Right lobe of liver (tissue), 6 donors: ENCODE measurements around the gene ACTN4. TPM values are rescaled to one million over a fixed set of nuclear protein-coding genes. Genes with fewer than 3 reads are reported as not detected.

Source experiments
- ATAC-seq, 4 donors: fragments of 200-7000 bp; cut with Tn5 transposase; one replicate each; pipeline ENCODE4 v1.9.1; 2020; ENCODE audit warnings: mild to moderate bottlenecking in 4 of 4, moderate library complexity in 4 of 4
- DNase-seq, 3 donors: peaks; one replicate each; pipeline ENCODE4 v3.0.0-alpha.2; 2020
- H3K27ac ChIP-seq, 3 donors: fragments of 200-600 bp; one replicate each; pipeline ENCODE4 v1.8.0; 2022
- H3K27me3 ChIP-seq, 2 donors: fragments of 200-600 bp; one replicate each; pipeline ENCODE4 v1.8.0; 2022
- H3K36me3 ChIP-seq, 4 donors: fragments of 200-600 bp; sonication (generic) in 1 of 4; one replicate each; pipeline versions ENCODE4 v1.5.1 to v1.8.0; 2017 to 2022; ENCODE audit warnings: control low read depth in 1 of 4
- H3K4me1 ChIP-seq, 4 donors: fragments of 200-600 bp; sonication (generic) in 1 of 4; one replicate each; pipeline versions ENCODE4 v1.5.1 to v1.8.0; 2017 to 2022; ENCODE audit warnings: control low read depth in 1 of 4
- H3K4me3 ChIP-seq, 3 donors: fragments of 200-600 bp; one replicate each; pipeline ENCODE4 v1.8.0; 2022
- H3K9me3 ChIP-seq, 4 donors: fragments of 200-600 bp; sonication (generic) in 1 of 4; one replicate each; pipeline versions ENCODE4 v1.5.1 to v1.8.0; 2017 to 2022; ENCODE audit warnings: control low read depth in 1 of 4
- POLR2A ChIP-seq: fragments of 450-650 bp; IDR thresholded peaks from one replicate; pipeline ENCODE4 v1.6.1; 2017; ENCODE audit warnings: antibody characterized with exemption, mild to moderate bottlenecking
- WGBS: methylation state at CpG from one replicate; pipeline ENCODE4 v1.1.6; 2018; ENCODE audit warnings: low coverage, low lambda C conversion rate; ENCODE audit not compliant: insufficient coverage; ENCODE audit errors: missing lambda C conversion rate; 5-methylcytosine and 5-hydroxymethylcytosine counted together
- intact Hi-C, 2 donors: fragments of 100-400 bp; cut with DNase I; formaldehyde crosslinking; loops; one replicate each; pipeline versions ENCODE4 v1.11.2 to v1.14.1; 2022
- total RNA-seq, 6 experiments: library from RNA; depleted of rRNA in 2 of 6; stranded (reverse); fragments of >200 nt in 2 of 6; fragmentation: NEBNext Ultra II Directional in 3 of 6; extraction: Animal tissue kit (Norgen Biotek cat#: 25700) in 3 of 6; gene quantifications; one replicate each; pipeline versions ENCODE4 v1.1.0 to v1.2.4, GENCODE V29; 2016 to 2023
- TF ChIP-seq, protein P1 (sequence below), 4 donors: fragments of 200-600 bp in 3 of 4; fragments of 450-650 bp in 1 of 4; IDR thresholded peaks; one replicate each; pipeline versions ENCODE4 v1.5.1 to v1.8.0; 2016 to 2022; ENCODE audit warnings: antibody characterized with exemption in 4 of 4, mild to moderate bottlenecking in 2 of 4
- donor health status: DM: no; HTN: yes; CAD: no.
- donor health status: DM: no; HTN: no; CAD: no.
- donor health status: DM: no; HTN: no; CAD: no.
- donor health status: DM: no; HTN: yes; CAD: no.
- donor health status: DM: no; HTN: yes; CAD: no.

Gene ACTN4
- total RNA-seq, 6 experiments from 2014 or later: 142 to 306 (median 201) TPM

DNA sequence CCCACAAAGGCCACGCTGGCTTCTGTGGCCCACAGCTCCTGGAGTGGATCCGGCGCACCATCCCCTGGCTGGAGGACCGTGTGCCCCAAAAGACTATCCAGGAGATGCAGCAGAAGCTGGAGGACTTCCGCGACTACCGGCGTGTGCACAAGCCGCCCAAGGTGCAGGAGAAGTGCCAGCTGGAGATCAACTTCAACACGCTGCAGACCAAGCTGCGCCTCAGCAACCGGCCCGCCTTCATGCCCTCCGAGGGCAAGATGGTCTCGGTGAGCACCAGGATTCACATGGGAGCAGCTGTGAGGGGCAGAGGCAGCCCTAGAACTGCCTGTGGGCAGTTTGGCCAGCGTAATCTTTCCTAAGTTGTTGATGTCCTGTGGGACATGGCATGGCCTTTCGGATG is 69.6 kb downstream of the ACTN4 start:
- Histone ChIP-seq H3K9me3 (no peaks in the 10 kb centered on the region), H3K4me3 (no peak overlapping the region), H3K27me3 (no peaks in the 10 kb centered on the region), H3K36me3 (peaks cover 0 to 63% (median 36%) of the 10 kb centered on the region in 4 donors), H3K27ac (no peak overlapping the region), H3K4me1 (peaks cover 0 to 34% (median 16%) of the 10 kb centered on the region in 4 donors)
- no peak for ATAC-seq
- no peak for DNase-seq
- TF ChIP-seq, protein P1, sequence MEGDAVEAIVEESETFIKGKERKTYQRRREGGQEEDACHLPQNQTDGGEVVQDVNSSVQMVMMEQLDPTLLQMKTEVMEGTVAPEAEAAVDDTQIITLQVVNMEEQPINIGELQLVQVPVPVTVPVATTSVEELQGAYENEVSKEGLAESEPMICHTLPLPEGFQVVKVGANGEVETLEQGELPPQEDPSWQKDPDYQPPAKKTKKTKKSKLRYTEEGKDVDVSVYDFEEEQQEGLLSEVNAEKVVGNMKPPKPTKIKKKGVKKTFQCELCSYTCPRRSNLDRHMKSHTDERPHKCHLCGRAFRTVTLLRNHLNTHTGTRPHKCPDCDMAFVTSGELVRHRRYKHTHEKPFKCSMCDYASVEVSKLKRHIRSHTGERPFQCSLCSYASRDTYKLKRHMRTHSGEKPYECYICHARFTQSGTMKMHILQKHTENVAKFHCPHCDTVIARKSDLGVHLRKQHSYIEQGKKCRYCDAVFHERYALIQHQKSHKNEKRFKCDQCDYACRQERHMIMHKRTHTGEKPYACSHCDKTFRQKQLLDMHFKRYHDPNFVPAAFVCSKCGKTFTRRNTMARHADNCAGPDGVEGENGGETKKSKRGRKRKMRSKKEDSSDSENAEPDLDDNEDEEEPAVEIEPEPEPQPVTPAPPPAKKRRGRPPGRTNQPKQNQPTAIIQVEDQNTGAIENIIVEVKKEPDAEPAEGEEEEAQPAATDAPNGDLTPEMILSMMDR (IDR thresholded peaks at IDR 0.05): no peak
- no peak for TF ChIP-seq POLR2A
- intact Hi-C loops: loop anchor here in 1 of 2 donors (5.0 kb wide), 1 partner anchor 65 kb away; no protein-coding TSS in a partner anchor
- WGBS: 94% methylated on average over 2 of the region's 17 CpGs

DNA sequence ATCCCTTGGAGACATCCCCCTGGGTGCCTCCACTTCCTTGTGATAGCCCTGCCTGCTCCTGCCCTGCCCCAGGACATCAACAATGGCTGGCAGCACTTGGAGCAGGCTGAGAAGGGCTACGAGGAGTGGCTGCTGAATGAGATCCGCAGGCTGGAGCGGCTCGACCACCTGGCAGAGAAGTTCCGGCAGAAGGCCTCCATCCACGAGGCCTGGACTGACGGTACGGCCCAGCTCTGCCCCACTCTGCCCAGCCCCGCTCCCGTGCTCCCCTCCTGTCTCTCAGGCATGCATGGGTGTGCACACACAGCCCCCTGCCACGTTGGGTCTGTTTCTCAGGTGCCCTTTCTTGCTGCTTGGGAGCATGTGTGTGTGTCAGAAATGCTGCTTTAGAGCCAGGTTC is 70.4 kb downstream of the ACTN4 start:
- intact Hi-C loops: loop anchor here in 1 of 2 donors (5.0 kb wide), 1 partner anchor 66 kb away; no protein-coding TSS in a partner anchor

DNA sequence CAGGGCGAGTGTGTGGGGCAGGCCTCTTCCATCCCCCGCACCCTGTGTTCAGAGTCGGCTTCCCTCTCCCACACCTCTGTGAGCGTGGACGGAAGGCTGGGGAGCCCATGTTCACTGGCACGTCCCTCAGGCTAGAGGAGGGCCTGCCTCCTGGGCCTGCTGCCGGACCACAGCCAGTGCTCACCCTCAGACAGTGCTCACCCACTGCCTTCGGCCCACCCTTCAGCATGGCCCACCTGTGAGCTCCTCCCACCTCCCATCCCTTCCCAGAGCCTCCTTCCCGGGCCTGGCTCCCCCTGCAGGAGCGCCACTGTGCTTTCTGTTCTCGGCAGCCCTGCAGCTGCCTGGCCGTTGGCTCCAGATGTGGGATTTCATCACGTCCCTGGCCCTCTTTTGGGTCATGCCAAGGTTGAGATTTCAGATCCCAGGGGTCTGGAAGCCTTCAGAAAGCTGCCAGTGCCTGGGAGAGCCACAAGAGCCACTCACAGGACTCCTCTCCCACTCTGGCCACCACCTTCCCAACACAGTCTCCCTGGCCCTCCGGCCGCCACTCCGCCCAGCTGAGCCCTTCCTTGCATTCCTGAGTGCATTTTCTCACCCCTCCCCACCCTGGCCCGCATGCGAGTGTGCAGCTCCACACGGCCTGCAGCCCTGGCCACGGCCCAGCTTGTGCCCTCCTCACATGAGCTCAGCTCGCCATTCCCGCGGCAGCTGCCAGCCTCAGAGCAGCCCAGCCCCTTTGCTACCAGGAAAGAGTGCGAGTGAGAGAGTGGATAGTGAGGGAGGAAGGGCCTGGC is 71.5 kb downstream of the ACTN4 start:
- Histone ChIP-seq H3K4me1 (peaks cover 0 to 15% (median 6%) of the 10 kb centered on the region in 4 donors), H3K4me3 (no peak overlapping the region), H3K27ac (peak overlapping the region in 1 of 3 donors; percentile 29), H3K27me3 (no peaks in the 10 kb centered on the region), H3K9me3 (no peaks in the 10 kb centered on the region), H3K36me3 (peaks cover 0 to 80% (median 51%) of the 10 kb centered on the region in 4 donors)
- TF ChIP-seq, protein P1 (IDR thresholded peaks at IDR 0.05): peak; percentile 16 to 35 (median 19)
- no peak for TF ChIP-seq POLR2A
- WGBS: 33% methylated on average over 13 of the region's 24 CpGs
- ATAC-seq (peak; percentile 1 to 14 (median 6)), DNase-seq (no peak)
- intact Hi-C loops: loop anchor here in 1 of 2 donors (5.0 kb wide), 1 partner anchor 67 kb away; no protein-coding TSS in a partner anchor

More for the DNA sequence above, 70.4 kb downstream of the ACTN4 start:
- Histone ChIP-seq H3K4me1 (peaks cover 0 to 26% (median 12%) of the 10 kb centered on the region in 4 donors), H3K9me3 (no peaks in the 10 kb centered on the region), H3K27ac (no peak overlapping the region), H3K4me3 (no peak overlapping the region), H3K27me3 (no peaks in the 10 kb centered on the region), H3K36me3 (peaks cover 0 to 71% (median 42%) of the 10 kb centered on the region in 4 donors)
- ATAC-seq (no peak), DNase-seq (no peak)
- WGBS: 33% methylated on average over 1 of the region's 11 CpGs
- no peak for TF ChIP-seq POLR2A
- TF ChIP-seq, protein P1 (IDR thresholded peaks at IDR 0.05): no peak

DNA sequence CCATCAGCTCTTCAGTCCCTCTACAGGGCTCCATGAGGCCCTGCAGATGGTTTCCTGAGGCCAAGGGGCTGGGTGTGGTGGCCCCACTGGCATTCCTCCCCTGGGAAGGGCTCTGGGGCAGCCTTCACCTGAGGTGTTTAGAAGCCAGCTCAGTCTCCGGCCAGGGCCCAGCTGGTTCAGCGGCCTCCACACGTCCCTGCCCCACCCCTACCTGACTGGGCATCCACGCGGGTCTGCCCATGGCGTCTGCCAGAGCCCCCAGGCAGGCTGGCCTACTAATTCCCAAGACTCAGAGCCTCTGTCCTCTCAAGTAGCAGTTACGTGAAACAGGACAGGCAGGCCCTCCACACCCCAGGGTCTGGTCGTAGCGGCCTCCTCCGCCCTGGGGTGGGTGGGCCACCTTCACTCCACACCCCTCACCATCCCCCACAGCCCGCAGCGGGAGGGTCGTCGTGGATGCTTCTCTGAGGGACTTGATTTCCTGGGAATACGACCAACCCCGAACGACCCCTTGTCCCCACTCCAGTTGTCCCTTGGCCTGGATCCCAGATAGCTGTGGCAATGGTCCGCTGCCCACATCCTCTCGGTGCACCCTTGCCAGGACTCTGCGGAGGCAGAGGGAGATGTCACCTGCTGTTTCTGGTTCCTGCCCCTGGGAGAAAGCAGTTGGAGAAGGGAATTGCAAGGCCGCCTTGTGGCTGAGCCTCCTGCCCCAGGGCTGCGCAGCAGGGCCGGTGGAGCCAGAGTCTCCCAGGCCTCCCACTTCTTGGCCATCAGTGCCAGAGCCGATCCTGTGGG is 72.5 kb downstream of the ACTN4 start:
- Histone ChIP-seq H3K4me3 (no peak overlapping the region), H3K27me3 (no peaks in the 10 kb centered on the region), H3K27ac (peak overlapping the region in 1 of 3 donors; percentile 29), H3K4me1 (peaks cover 0 to 5% (median 2%) of the 10 kb centered on the region in 4 donors), H3K9me3 (no peaks in the 10 kb centered on the region), H3K36me3 (peaks cover 0 to 84% (median 53%) of the 10 kb centered on the region in 4 donors)
- intact Hi-C loops: loop anchor here (5.0 to 10.0 kb wide), 2 partner anchors 68 to 95 kb away; partner anchors contain the start of gene LGALS4 (in 1 of the 2)
- TF ChIP-seq POLR2A: no peak
- TF ChIP-seq, protein P1 (IDR thresholded peaks at IDR 0.05): no peak
- ATAC-seq (peak in 2 of 4 donors; percentile 5 to 11), DNase-seq (no peak)
- no CpG with 5 or more reads among the region's 24 CpGs for WGBS
